HuH-7.5 (cell line): ENCODE results near the gene FAIM2.

ENCODE experiments used
- DNase-seq: peaks from one replicate; pipeline ENCODE4 v3.0.0; 2011; ENCODE audit warnings: low spot score

The FAIM2 gene

DNA sequence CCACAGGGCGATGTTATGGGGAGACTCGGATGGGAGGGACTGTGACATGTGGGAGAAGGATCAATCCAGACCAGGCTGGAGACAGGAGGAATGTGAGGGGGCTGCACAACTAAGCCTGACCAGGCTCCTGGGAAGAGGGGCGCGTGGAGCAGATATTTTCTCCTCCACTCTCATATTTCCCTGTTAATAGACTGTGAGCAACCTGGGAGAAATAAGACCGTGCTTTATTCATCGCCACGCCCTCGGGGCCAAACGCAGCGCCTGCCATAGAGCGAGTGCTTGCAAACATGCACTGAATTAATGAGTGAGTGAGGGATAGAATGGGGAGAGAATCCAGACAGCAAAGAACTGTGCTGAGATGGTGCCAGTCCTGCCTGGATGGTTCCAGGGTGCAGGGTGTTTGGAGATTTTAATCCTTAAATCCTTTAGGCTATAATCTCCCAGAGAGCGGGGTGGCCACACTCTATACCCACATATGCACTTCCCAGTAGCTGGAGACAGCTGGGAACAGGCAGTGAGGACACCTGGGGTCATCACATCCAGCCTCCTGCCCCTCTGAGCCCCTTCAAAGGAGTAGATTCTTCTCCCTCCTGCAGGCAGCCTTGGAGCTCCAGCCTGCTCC is 13.6 kb upstream of the FAIM2 start:
- no peak for DNase-seq

DNA sequence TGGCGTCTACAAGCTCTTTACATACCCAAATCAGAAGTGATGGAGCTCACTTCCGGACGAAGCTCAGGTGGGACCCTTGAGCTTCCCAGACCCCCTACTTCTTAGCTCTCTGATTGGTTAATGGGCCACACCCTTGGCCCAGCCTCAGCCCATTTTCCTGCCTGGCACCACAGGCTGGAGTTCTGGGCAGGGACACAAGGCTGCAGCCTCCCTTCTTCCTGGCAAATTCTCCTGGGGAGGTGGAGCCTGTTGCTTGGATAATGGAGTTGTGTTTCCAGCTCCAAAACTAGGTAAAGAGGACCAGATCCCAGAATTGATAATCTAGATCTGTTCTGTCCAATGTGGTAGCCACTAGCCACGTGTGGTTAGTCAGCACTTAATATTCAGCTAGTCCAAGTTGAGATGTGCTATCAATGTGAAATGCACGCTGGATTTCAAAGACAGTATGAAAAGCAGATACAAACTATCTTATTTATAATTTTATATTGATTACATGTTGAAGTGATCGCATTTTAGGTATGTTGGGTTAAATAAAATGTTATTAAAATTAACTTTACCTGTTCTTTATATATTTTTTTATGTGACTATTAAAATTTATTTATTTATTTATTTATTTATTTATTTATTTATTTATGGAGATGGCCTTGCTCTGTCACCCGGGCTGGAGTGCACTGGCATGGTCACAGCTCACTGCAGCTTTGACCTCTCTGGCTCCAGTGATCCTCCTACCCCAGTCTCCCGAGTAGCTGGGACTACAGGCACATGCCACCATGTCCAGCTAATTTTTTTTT is 12.6 kb upstream of the FAIM2 start:
- DNase-seq: no peak

DNA sequence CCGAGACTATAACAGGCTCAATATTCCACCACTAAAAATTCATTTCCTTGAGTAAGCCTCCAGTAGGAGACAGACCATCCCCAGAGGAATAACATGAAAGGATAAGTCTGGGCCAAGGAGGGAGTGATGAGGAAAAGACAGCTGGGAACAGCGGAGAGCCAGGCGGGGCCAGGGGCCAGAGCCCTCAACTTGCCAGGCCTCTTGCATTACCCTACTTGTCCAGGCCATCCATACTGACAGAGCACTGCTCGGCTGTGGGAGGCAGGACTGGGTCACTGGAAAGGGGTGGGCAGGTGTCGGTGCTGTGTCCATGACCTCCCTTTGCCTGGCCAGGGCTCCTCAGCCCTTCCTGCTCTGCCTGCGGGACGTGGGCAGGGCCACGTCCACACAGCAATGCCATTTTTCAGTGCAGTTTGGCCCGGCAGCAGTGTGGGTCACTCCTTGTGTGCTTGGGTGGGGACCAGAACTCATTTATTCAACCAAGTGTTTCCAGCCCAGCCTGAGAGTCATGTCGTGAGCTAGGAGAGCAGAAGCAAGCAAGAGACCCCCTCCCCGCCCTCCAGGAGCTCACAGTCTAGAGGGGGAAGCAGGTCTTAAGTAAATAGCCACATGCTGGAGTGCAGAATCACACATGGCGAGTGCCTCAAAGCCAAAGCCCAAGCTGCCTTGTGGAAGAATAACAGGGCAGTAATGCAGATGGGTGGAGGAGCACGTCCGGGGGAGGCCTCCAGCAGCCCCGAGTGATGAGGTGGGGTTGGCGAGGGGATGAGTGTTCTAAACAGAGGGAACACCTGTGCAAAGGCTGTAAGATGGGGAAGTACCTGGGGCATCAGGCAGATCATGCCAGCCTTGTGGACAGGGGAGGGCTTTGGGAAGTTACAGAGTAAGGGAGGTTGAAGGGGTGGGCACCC is 8.9 kb upstream of the FAIM2 start:
- DNase-seq: no peak

GRCh38 chr12:49911213-49911605 is 7.5 kb upstream of the FAIM2 start:
- no peak for DNase-seq

GRCh38 chr12:49910331-49911212 is 6.9 kb upstream of the FAIM2 start:
- DNase-seq: no peak

GRCh38 chr12:49909826-49910225 is 6.1 kb upstream of the FAIM2 start:
- no peak for DNase-seq

- no peak for DNase-seq
Measured at GRCh38 chr12:49909356-49909755, 5.7 kb upstream of the FAIM2 start.

DNA sequence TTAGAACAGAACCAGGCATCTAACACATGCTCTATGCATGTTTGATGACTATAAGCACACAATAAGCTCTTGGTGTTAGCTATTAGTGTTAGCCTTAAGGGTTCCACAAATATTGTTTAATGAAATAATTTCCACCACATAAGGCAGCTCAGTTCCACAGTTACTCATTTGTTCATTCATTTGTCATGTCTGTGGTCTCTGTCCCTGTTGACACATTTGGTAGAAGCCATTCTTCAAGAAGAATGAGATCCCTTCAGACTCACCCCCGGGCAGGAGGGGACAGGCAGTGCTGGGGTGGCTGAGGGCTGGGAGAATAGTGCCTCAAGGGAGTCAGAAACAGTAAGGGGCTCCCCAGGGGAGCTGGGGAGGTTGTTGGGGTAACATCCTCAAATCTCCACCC is 3.7 kb upstream of the FAIM2 start:
- DNase-seq: no peak

DNA sequence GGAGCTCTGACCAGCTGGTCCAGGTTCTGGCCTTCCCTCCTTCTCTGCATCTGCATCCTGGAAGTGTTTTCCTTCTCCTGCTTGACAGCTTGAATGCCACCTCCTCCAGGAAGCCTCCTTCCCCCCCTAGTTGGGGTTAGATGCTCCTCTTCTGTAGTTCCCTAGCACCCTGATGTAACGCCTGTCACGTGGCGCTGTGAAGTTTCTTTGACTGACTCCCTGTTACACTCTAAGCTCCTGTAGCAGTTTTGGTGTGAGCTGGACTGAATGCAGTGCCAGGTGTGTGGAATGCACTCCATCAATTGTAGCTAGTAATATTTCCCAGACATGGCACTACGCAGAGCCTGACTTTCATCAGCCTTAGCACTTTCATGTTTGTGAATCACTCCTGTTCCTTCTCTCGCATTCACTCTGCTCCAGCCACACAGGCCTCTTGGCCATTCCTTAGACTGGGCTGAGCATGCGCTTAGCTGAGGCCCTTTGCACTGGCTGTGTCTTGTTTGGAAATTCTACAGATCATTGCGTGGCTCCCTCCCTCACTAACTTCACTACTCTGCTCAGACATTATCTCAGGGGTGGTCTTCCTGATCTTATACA is 2.1 kb upstream of the FAIM2 start:
- DNase-seq: no peak

GRCh38 chr12:49904601-49905000 is 901 bp upstream of the FAIM2 start:
- no peak for DNase-seq

DNA sequence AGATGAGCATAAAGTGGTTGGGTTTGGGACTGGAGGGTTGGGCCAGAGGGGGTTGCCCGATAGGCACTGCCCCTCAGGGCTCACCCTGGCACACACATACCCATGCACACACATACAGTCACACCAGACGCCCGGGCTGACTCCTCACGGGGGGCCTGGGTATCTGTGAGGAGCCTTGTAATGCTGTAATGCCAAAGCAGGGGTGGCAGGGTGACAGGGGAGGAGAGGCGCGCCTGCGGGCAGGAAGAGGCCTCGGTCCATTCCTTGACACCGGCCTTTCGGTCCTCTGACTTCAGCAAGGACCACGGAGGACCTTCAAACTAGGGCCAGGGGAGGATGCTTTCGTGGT is 375 bp downstream of the FAIM2 start:
- no peak for DNase-seq

DNA sequence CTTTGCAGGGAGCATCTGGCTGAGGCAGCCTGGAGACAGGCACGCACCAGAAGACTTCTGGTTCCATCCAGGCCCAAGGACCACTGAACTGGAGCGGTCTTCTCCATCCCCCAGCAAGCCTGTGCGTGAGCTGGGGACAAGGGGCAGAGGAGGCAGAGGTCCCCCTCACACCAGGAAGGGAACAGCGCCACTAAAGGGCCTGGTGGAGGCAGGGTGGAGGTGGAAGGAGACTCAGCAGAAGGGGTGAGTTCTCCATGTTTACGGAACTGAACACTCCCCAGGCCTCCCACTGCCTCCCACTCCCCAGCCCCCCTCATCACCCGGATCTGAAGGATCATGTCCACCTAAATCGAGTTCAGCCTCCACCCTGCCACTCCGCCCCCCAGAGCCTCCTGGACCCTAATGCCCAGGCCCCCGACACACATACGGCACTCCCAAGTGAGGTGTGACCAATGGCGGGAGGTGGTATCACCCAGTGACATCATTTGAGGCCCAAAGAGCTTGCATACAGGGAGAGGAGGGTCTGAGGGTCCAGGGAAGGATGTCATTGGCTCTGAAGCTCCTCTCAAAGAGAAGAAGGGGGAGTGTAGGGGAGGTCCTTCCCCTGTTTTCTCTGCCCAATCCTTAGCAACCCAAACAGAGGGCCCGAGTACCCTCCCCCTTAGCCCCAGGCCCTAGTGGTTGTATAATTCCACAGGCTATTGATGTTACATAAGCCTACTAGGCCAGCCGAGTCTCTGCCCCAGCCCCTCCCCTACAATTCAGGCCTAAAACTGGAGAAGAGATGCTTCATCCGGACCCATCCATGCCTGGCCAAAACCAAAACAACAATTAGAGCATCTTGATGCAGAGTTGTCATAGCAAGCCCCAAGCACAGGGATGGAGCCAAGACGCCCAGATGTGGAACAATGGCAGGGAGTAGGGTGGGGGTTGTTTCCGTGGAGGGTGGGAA is 1.0 kb downstream of the FAIM2 start:
- no peak for DNase-seq

DNA sequence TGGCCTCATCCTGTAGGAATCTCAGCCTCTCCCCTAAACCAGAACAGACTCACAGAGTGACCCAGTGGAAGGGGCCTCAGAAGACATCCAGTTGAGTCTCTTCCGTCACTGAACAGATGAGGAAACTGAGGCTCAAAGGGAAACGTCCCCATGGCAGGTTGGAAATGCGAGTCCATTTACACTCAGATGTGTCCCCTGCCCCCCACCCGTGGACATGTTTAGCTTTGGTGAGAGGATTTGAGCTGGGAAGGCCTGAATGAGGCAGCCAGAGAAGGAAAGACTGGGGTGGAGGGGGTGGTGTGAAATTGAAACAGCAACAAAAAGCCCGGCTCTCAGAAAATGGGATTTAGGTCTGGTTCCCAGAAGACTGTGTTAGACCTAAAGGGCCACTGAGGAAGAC is 1.7 kb downstream of the FAIM2 start:
- no peak for DNase-seq

DNA sequence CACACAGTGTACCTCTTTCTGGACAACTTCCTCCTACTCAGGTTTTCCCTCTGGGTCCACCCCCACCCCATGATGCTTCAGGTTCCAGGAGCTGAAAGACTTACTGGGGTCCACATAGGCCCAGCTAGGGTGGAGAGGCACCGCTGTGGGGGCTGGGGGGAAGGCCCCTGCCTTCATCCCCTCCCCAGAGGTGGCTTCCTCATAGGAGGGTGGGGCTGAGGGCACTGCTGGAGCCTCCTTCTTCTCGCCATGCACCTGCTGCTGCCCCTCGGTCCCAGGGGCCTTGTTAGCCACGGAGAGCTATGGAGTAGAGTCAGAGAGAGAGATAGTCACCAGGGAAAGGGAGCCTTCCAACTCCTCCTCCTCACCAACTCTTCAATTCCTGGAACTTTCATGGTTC is 2.7 kb downstream of the FAIM2 start:
- DNase-seq: no peak

GRCh38 chr12:49900371-49900770 is 3.3 kb downstream of the FAIM2 start:
- no peak for DNase-seq

DNA sequence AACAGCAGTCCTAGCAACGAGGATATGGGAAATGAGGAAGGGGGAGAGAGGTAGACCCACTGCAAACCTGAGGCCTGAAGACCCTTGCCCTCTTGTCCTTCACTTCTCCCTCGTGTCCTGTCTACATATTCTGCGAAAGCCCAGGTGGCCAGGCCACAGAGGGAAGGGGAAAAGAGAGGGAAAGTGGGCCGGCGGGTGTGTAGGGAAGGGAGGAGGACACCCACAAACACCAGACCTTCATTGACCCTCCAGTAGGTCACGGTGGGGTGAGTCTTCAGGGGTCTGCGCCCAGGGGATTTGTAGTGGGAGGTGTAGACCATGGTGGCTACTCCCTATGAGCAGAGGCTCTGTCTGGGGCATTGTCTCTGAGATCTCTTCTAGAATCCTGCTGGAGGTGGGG is 3.8 kb downstream of the FAIM2 start:
- DNase-seq: no peak

- no peak for DNase-seq
Measured at GRCh38 chr12:49899286-49899843, 4.3 kb downstream of the FAIM2 start.

- DNase-seq: no peak
Measured at GRCh38 chr12:49897276-49897675, 6.4 kb downstream of the FAIM2 start.

- no peak for DNase-seq
Measured at GRCh38 chr12:49895773-49896172, 7.9 kb downstream of the FAIM2 start.

- no peak for DNase-seq
Measured at GRCh38 chr12:49894751-49895148, 8.9 kb downstream of the FAIM2 start.
